GM12865 (cell line): ENCODE results near the gene GAN.

Source experiments
- DNase-seq: peaks from one replicate; pipeline ENCODE4 v3.0.0; 2010; ENCODE audit warnings: low read depth
- H3K4me3 ChIP-seq: 2 replicates; pipeline ENCODE4 v1.5.1; 2011; ENCODE audit warnings: mild to moderate bottlenecking, low read depth, low read length, control low read depth
- TF ChIP-seq, protein P1 (sequence below): IDR thresholded peaks from 2 replicates; pipeline ENCODE4 v1.5.1; 2011; ENCODE audit warnings: low read length, control low read depth, low read depth, inconsistent platforms; ENCODE audit not compliant: insufficient read depth; ENCODE audit errors: missing control alignments

Gene GAN

GRCh38 chr16:81275064-81275532 lies 39.7 kb upstream of the GAN start:
- H3K4me3 ChIP-seq, result no peak overlapping the region
- TF ChIP-seq, protein P1, sequence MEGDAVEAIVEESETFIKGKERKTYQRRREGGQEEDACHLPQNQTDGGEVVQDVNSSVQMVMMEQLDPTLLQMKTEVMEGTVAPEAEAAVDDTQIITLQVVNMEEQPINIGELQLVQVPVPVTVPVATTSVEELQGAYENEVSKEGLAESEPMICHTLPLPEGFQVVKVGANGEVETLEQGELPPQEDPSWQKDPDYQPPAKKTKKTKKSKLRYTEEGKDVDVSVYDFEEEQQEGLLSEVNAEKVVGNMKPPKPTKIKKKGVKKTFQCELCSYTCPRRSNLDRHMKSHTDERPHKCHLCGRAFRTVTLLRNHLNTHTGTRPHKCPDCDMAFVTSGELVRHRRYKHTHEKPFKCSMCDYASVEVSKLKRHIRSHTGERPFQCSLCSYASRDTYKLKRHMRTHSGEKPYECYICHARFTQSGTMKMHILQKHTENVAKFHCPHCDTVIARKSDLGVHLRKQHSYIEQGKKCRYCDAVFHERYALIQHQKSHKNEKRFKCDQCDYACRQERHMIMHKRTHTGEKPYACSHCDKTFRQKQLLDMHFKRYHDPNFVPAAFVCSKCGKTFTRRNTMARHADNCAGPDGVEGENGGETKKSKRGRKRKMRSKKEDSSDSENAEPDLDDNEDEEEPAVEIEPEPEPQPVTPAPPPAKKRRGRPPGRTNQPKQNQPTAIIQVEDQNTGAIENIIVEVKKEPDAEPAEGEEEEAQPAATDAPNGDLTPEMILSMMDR, result no peak
- DNase-seq, result no peak

GRCh38 chr16:81275795-81276194 lies 39.0 kb upstream of the GAN start:
- H3K4me3 ChIP-seq, result no peak overlapping the region
- DNase-seq, result no peak
- TF ChIP-seq, protein P1, result no peak

DNA sequence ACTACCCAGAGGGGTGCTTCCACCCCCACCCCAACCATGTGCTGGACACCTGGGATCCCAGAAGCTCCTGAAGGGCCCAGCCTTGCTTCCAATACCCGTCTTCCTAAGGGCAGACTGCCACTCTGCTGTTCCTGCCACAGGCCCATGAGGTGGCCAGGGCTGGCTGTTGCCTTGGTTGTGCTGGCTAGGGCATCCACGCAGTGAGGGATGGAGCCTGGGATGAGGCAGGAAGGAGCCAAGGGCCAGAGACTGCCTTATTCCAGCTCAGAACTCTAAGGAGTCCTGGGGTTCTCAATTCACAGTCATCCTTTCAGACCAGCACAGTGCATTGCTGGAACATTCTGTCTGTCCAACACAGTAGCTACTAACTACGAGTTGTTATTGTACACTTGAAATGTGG lies 38.4 kb upstream of the GAN start:
- no peak overlapping the region for H3K4me3 ChIP-seq
- TF ChIP-seq, protein P1, result no peak
- DNase-seq, result no peak

DNA sequence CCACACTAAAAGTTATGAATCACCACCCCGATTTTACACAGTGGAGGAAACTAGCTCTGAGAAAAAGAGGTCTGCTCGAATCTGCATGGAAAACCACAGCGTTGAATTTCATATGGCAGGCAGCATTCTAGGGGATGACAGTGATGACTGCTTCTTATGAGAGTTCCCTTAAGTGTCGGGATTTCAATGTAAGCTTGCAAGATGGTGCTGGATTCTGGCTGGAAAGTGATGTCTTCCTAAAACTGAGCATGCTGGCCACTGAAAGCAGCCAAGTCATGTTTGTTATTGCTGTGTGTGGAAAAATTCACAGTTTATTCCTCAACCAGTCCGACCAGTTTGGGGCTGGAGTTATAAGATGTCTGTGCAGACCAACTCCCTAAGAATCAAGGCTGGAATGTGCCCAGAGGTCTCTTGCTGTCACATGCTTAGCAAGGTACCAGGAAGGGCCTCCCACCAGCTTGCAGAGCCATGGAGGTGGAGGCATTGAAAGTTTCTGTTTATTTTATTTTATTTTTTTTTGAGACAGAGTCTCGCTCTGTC lies 37.2 kb upstream of the GAN start:
- no peak overlapping the region for H3K4me3 ChIP-seq
- TF ChIP-seq, protein P1, result no peak
- no peak for DNase-seq

DNA sequence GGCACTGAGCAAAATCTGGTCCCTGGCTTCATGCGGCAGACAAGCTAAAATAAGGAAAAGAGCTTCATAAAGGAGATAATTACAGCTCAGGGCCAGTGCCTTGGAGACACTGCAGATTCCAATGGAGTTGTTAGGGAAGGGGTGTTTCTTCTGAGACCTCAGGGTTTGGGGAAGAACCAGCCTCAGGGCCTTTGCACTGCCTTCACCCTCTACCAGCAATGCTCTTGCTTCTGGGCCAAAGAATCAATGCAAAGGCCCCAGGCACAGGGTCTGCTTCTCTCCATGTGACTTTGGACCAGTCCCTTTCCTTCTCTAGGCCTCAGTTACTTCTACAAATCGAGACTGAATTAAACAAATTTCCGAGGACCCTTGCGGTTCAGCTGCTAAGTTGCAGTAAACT lies 36.2 kb upstream of the GAN start:
- DNase-seq, result no peak
- TF ChIP-seq, protein P1, result no peak
- no peak overlapping the region for H3K4me3 ChIP-seq

DNA sequence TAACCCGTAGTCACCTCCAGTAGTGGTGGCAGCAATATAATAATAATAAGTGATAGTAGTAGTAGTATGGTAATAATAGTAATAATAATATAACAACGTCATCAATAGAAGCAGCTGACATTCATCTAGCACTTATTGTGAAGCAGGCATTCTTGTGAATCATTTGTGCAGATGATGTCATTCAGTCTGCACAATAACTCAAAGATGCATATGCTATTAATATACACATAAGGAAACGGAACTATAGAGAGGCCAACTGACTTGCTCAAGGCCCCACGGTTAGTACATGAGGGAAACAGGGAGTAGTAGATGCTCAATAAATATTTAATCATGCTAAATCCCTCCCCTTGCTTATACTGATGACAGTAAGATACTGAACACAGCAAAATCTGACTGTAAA lies 35.4 kb upstream of the GAN start:
- TF ChIP-seq, protein P1, result no peak
- no peak for DNase-seq
- H3K4me3 ChIP-seq, result no peak overlapping the region

- DNase-seq, result no peak
- TF ChIP-seq, protein P1, result no peak
Measured at GRCh38 chr16:81280393-81280792, 34.4 kb upstream of the GAN start.

More at GRCh38 chr16:81280393-81280792, 34.4 kb upstream of the GAN start:
- H3K4me3 ChIP-seq, result no peak overlapping the region
